Right kidney (tissue), 1 donor: ENCODE data around the gene KIF13A.
"Not testable (repeated sequence)": the region's sequence is repeated elsewhere in the genome, so short reads cannot be mapped to it uniquely, and the experiment has no call there.

Source experiments
- DNase-seq: peaks from one replicate; pipeline ENCODE4 v3.0.0-alpha.2; 2016

The KIF13A gene

GRCh38 chr6:17971128-17972073 lies 16.0 kb downstream of the KIF13A start:
- no peak for DNase-seq

GRCh38 chr6:17968876-17969275 lies 18.6 kb downstream of the KIF13A start:
- no peak for DNase-seq

- DNase-seq: no peak
These were observed 19.5 kb downstream of the KIF13A start for GRCh38 chr6:17967668-17968518.

GRCh38 chr6:17966451-17966850 lies 21.0 kb downstream of the KIF13A start:
- DNase-seq: no peak

GRCh38 chr6:17965397-17965796 lies 22.0 kb downstream of the KIF13A start:
- DNase-seq: no peak

- no peak for DNase-seq
These were observed 22.8 kb downstream of the KIF13A start for GRCh38 chr6:17964633-17965032.

- DNase-seq: no peak
These were observed 24.9 kb downstream of the KIF13A start for GRCh38 chr6:17962436-17963031.

GRCh38 chr6:17959302-17959701 lies 28.1 kb downstream of the KIF13A start:
- DNase-seq: no peak

GRCh38 chr6:17957904-17958620 lies 29.4 kb downstream of the KIF13A start:
- no peak for DNase-seq

GRCh38 chr6:17957498-17957897 lies 29.9 kb downstream of the KIF13A start:
- DNase-seq: no peak

- no peak for DNase-seq
These were observed 30.3 kb downstream of the KIF13A start for GRCh38 chr6:17957086-17957485.

GRCh38 chr6:17950095-17950494 lies 37.3 kb downstream of the KIF13A start:
- DNase-seq: no peak

GRCh38 chr6:17949168-17949567 lies 38.3 kb downstream of the KIF13A start:
- no peak for DNase-seq

GRCh38 chr6:17948725-17949124 lies 38.7 kb downstream of the KIF13A start:
- no peak for DNase-seq

GRCh38 chr6:17947574-17947973 lies 39.9 kb downstream of the KIF13A start:
- not testable (repeated sequence) for DNase-seq

- no peak for DNase-seq
These were observed 41.9 kb downstream of the KIF13A start for GRCh38 chr6:17945575-17945974.

- no peak for DNase-seq
These were observed 42.3 kb downstream of the KIF13A start for GRCh38 chr6:17945111-17945510.

- no peak for DNase-seq
These were observed 46.1 kb downstream of the KIF13A start for GRCh38 chr6:17941318-17941717.

- no peak for DNase-seq
These were observed 47.2 kb downstream of the KIF13A start for GRCh38 chr6:17940151-17940792.

GRCh38 chr6:17938901-17939300 lies 48.5 kb downstream of the KIF13A start:
- no peak for DNase-seq
